Sigmoid colon (tissue), 7 donors: Measurements from ENCODE around the gene SLC9A8. TPM values are rescaled to one million over a fixed set of nuclear protein-coding genes. Genes with fewer than 3 reads are reported as not detected.

Experiments used
- DNase-seq: peaks from one replicate; pipeline ENCODE4 v3.0.0-alpha.2; 2019
- H3K27ac ChIP-seq, 4 donors: fragments of 200-600 bp; sonication (generic); one replicate each; pipeline ENCODE4 v1.5.1; 2016 to 2019; ENCODE audit warnings: mild to moderate bottlenecking in 1 of 4
- H3K27me3 ChIP-seq, 3 donors: fragments of 200-600 bp; sonication (generic); one replicate each; pipeline ENCODE4 v1.5.1; 2019; ENCODE audit warnings: mild to moderate bottlenecking in 1 of 3
- H3K36me3 ChIP-seq, 4 donors: fragments of 200-600 bp; sonication (generic); one replicate each; pipeline ENCODE4 v1.5.1; 2016 to 2019
- H3K4me1 ChIP-seq, 4 donors: fragments of 200-600 bp; sonication (generic); one replicate each; pipeline ENCODE4 v1.5.1; 2017 to 2019
- H3K4me3 ChIP-seq, 4 donors: fragments of 200-600 bp; sonication (generic); one replicate each; pipeline ENCODE4 v1.5.1; 2017 to 2019; ENCODE audit warnings: mild to moderate bottlenecking in 2 of 4, moderate library complexity in 1 of 4
- H3K9me3 ChIP-seq, 4 donors: fragments of 200-600 bp in 3 of 4; sonication (generic) in 3 of 4; one replicate each; pipeline versions ENCODE4 v1.5.1 to v1.6.1; 2013 to 2019
- CTCF ChIP-seq, 4 experiments: fragments of 450-650 bp in 3 of 4; fragments of 200-600 bp in 1 of 4; IDR thresholded peaks; one replicate each; pipeline ENCODE4 v1.5.1; 2016 to 2019; ENCODE audit warnings: antibody characterized with exemption in 4 of 4, mild to moderate bottlenecking in 3 of 4, moderate library complexity in 2 of 4
- EP300 ChIP-seq, 4 donors: sonication (generic); formaldehyde crosslinking; IDR thresholded peaks; one replicate each; pipeline ENCODE4 v1.6.1; 2017; ENCODE audit warnings: antibody characterized with exemption in 4 of 4
- POLR2A ChIP-seq, 2 donors: fragments of 450-650 bp; IDR thresholded peaks; one replicate each; pipeline ENCODE4 v1.6.1; 2016; ENCODE audit warnings: antibody characterized with exemption in 2 of 2, mild to moderate bottlenecking in 2 of 2, moderate library complexity in 2 of 2
- POLR2AphosphoS5 ChIP-seq, 4 donors: sonication (generic); formaldehyde crosslinking; IDR thresholded peaks; one replicate each; pipeline ENCODE4 v1.6.1; 2017; ENCODE audit warnings: antibody characterized with exemption in 4 of 4
- WGBS, 2 donors: extraction: QIAGEN DNeasy Blood & Tissue Kit; methylation state at CpG; one replicate each; pipeline ENCODE4 v1.1.7; 2013; 5-methylcytosine and 5-hydroxymethylcytosine counted together
- intact Hi-C: fragments of 100-400 bp; cut with DNase I; formaldehyde crosslinking; loops from one replicate; pipeline ENCODE4 v1.15.1; 2023
- polyA plus RNA-seq, 3 donors: library from polyadenylated mRNA; stranded (reverse); fragments of 200-250 nt; gene quantifications; one replicate each; pipeline ENCODE4 v1.2.3, GENCODE V29; 2013
- total RNA-seq, 4 donors: library from RNA; depleted of rRNA; stranded (reverse); fragments of >200 nt; gene quantifications; one replicate each; pipeline ENCODE4 v1.1.0, GENCODE V29; 2016
- donor health status: healthy with polysubstance abuse.
- donor health status: Bipolar disorder and iron deficiency.
- donor health status: healthy.

The SLC9A8 gene
- total and polyA plus RNA-seq, 7 donors = 1.8 to 14.7 (median 5.7) TPM

- Histone ChIP-seq H3K27me3 (no peaks in the 10 kb centered on the region), H3K4me3 (no peak overlapping the region), H3K36me3 (no peaks in the 10 kb centered on the region), H3K4me1 (peaks cover 0 to 21% (median 6%) of the 10 kb centered on the region in 4 donors), H3K9me3 (no peaks in the 10 kb centered on the region), H3K27ac (no peak overlapping the region)
- DNase-seq = no peak
- intact Hi-C loops = no loop called here
- no peak for TF ChIP-seq POLR2AphosphoS5 (IDR thresholded peaks at IDR 0.05)
- TF ChIP-seq CTCF (IDR thresholded peaks at IDR 0.05) = no peak
- no peak for TF ChIP-seq EP300 (IDR thresholded peaks at IDR 0.05)
- no peak for TF ChIP-seq POLR2A (IDR thresholded peaks at IDR 0.05)
- 86 to 92% methylated on average over 6 of the region's 6 CpGs for WGBS, 2 donors
Measured at GRCh38 chr20:49896204-49896603, 83.6 kb downstream of the SLC9A8 start.

- Histone ChIP-seq H3K4me3 (no peak overlapping the region), H3K27me3 (no peaks in the 10 kb centered on the region), H3K4me1 (peaks cover 0 to 11% (median 6%) of the 10 kb centered on the region in 4 donors), H3K27ac (no peak overlapping the region), H3K36me3 (peaks cover 0 to 18% (median 3%) of the 10 kb centered on the region in 4 donors), H3K9me3 (no peaks in the 10 kb centered on the region)
- intact Hi-C loops = no loop called here
- DNase-seq = peak; percentile 25
- WGBS, 2 donors = 74 to 78% methylated on average over 10 of the region's 10 CpGs
- TF ChIP-seq EP300 (IDR thresholded peaks at IDR 0.05) = no peak
- TF ChIP-seq CTCF (IDR thresholded peaks at IDR 0.05) = no peak
- TF ChIP-seq POLR2A (IDR thresholded peaks at IDR 0.05) = no peak
- no peak for TF ChIP-seq POLR2AphosphoS5 (IDR thresholded peaks at IDR 0.05)
Measured at GRCh38 chr20:49899541-49900383, 87.1 kb downstream of the SLC9A8 start.

GRCh38 chr20:49901588-49901987 is 89.0 kb downstream of the SLC9A8 start:
- no peaks in the 10 kb centered on the region for H3K27me3 ChIP-seq
- TF ChIP-seq POLR2A (IDR thresholded peaks at IDR 0.05) (no peak), CTCF (IDR thresholded peaks at IDR 0.05) (no peak), EP300 (IDR thresholded peaks at IDR 0.05) (no peak), POLR2AphosphoS5 (IDR thresholded peaks at IDR 0.05) (peak in 1 of 4 donors; percentile 60)
- 68 to 91% methylated on average over 5 of the region's 5 CpGs for WGBS, 2 donors
- H3K9me3 ChIP-seq = no peaks in the 10 kb centered on the region
- intact Hi-C loops = no loop called here
- peaks cover 0 to 36% (median 18%) of the 10 kb centered on the region in 4 donors for H3K36me3 ChIP-seq
- no peak overlapping the region for H3K4me3 ChIP-seq
- peak overlapping the region in 1 of 4 donors; percentile 2 for H3K27ac ChIP-seq
- peaks cover 0 to 11% (median 6%) of the 10 kb centered on the region in 4 donors for H3K4me1 ChIP-seq
- DNase-seq = peak; percentile 63

GRCh38 chr20:49904440-49905214 is 92.0 kb downstream of the SLC9A8 start:
- H3K4me3 ChIP-seq = no peak overlapping the region
- no peaks in the 10 kb centered on the region for H3K27me3 ChIP-seq
- no peak overlapping the region for H3K27ac ChIP-seq
- H3K9me3 ChIP-seq = no peaks in the 10 kb centered on the region
- DNase-seq = peak; percentile 32
- intact Hi-C loops = no loop called here
- no peak for TF ChIP-seq CTCF (IDR thresholded peaks at IDR 0.05)
- TF ChIP-seq EP300 (IDR thresholded peaks at IDR 0.05) = no peak
- no peak for TF ChIP-seq POLR2A (IDR thresholded peaks at IDR 0.05)
- TF ChIP-seq POLR2AphosphoS5 (IDR thresholded peaks at IDR 0.05) = no peak
- peaks cover 0 to 12% (median 6%) of the 10 kb centered on the region in 4 donors for H3K4me1 ChIP-seq
- H3K36me3 ChIP-seq = peaks cover 0 to 65% (median 29%) of the 10 kb centered on the region in 4 donors
- 90 to 93% methylated on average over 17 of the region's 17 CpGs for WGBS, 2 donors
